HCT116 (cell line): ENCODE data around the gene PDE4B. TPM values are rescaled to one million over a fixed set of nuclear protein-coding genes. Genes with fewer than 3 reads are reported as not detected.

Source experiments
- ATAC-seq: fragments of 200-7000 bp; cut with Tn5 transposase; 2 replicates; pipeline ENCODE4 v1.9.1; 2020; ENCODE audit warnings: mild to moderate bottlenecking, moderate library complexity
- BruUV-seq: library from RNA; stranded (reverse); fragments of 400-500 nt; replicated peaks from 2 replicates; lab custom pipeline; 2021; lab: Mats Ljungman, UMichigan
- CTCF ChIA-PET: fragments of 300-600 bp; sonication (Branson Sonifier 250); formaldehyde crosslinking; loops from one replicate; lab custom pipeline; 2021; ENCODE audit warnings: antibody characterized with exemption; lab: Charles Lee
- POLR2A ChIA-PET: fragments of 300-600, 350-600 bp; sonication (Branson Sonifier 250); formaldehyde crosslinking; loops from one replicate; lab custom pipeline; 2021; ENCODE audit warnings: antibody characterized with exemption; lab: Charles Lee
- RAD21 ChIA-PET, 2 experiments: fragments of 300-600 bp; sonication (Branson Sonifier 250); formaldehyde crosslinking; loops; one replicate each; lab custom pipeline; 2023; ENCODE audit warnings: low total read pairs in 2 of 2; ENCODE audit not compliant: uncharacterized antibody in 2 of 2, unreplicated experiment in 2 of 2, low non-redundant PET in 1 of 2; lab: Charles Lee
- DNase-seq: peaks from one replicate; pipeline ENCODE4 v3.0.0-alpha.2; 2010; ENCODE audit warnings: low read depth, low spot score
- H2AFZ ChIP-seq: fragments of 200-600 bp; shearing (Covaris generic), sonication (generic); 2 replicates; pipeline ENCODE4 v1.6.1; 2017; ENCODE audit warnings: low read depth, mixed run types, mixed read lengths, antibody characterized with exemption, low read length; ENCODE audit not compliant: poor library complexity, severe bottlenecking
- H3K27ac ChIP-seq: 2 replicates; pipeline ENCODE4 v1.5.1; 2012; ENCODE audit warnings: low read depth, low read length
- H3K27me3 ChIP-seq: fragments of 200-600 bp; sonication (generic); 2 replicates; pipeline ENCODE4 v1.6.1; 2016; ENCODE audit warnings: mixed run types, low read length, mixed read lengths; ENCODE audit not compliant: insufficient read depth
- H3K36me3 ChIP-seq, 2 experiments: fragments of 200-500 bp in 1 of 2; fragments of 200-600 bp in 1 of 2; sonication (Bioruptor generic) in 1 of 2; sonication (generic) in 1 of 2; 2 replicates each; pipeline versions ENCODE4 v1.5.1 to v1.6.1; 2014 to 2016; ENCODE audit warnings: low read length in 2 of 2, inconsistent platforms in 1 of 2, mixed read lengths in 1 of 2, mixed run types in 1 of 2; ENCODE audit not compliant: insufficient read depth in 2 of 2, control insufficient read depth in 1 of 2
- H3K4me1 ChIP-seq, 2 experiments: fragments of 200-600 bp in 1 of 2; sonication (generic) in 1 of 2; 2 replicates each; pipeline versions ENCODE4 v1.5.1 to v1.6.1; 2012 to 2017; ENCODE audit warnings: low read length in 2 of 2, inconsistent platforms in 1 of 2, mild to moderate bottlenecking in 1 of 2, mixed read lengths in 1 of 2, mixed run types in 1 of 2, moderate library complexity in 1 of 2; ENCODE audit not compliant: insufficient read depth in 2 of 2, control insufficient read depth in 1 of 2
- H3K4me2 ChIP-seq: fragments of 200-600 bp; sonication (generic); 2 replicates; pipeline ENCODE4 v1.6.1; 2017; ENCODE audit warnings: mixed run types, low read length, mixed read lengths
- H3K4me3 ChIP-seq, 2 experiments: fragments of 200-600 bp in 1 of 2; sonication (generic) in 1 of 2; replicated peaks in 1 of 2; 2 replicates each; pipeline ENCODE4 v1.5.1; 2011 to 2016; ENCODE audit warnings: low read length in 2 of 2, control low read depth in 1 of 2, low read depth in 1 of 2, mild to moderate bottlenecking in 1 of 2, mixed read lengths in 1 of 2, mixed run types in 1 of 2
- H3K79me2 ChIP-seq: fragments of 200-600 bp; sonication (generic); 2 replicates; pipeline ENCODE4 v1.6.1; 2017; ENCODE audit warnings: mild to moderate bottlenecking, mixed run types, low read length, moderate library complexity, mixed read lengths; ENCODE audit not compliant: insufficient read depth
- H3K9ac ChIP-seq: fragments of 200-600 bp; sonication (generic); 2 replicates; pipeline ENCODE4 v1.6.1; 2016; ENCODE audit warnings: low read length, mixed read lengths
- H3K9me2 ChIP-seq: fragments of 200-600 bp; sonication (generic), shearing (Covaris generic); 2 replicates; pipeline ENCODE4 v1.6.1; 2017; ENCODE audit warnings: mixed run types, mild to moderate bottlenecking, moderate library complexity; ENCODE audit not compliant: insufficient read depth
- H3K9me3 ChIP-seq, 2 experiments: fragments of 200-500 bp in 1 of 2; fragments of 200-600 bp in 1 of 2; sonication (Bioruptor generic) in 1 of 2; sonication (generic) in 1 of 2; 2 replicates each; pipeline ENCODE4 v1.6.1; 2014 to 2017; ENCODE audit warnings: low read length in 2 of 2, mixed read lengths in 2 of 2, inconsistent platforms in 1 of 2, low read depth in 1 of 2, mild to moderate bottlenecking in 1 of 2, mixed run types in 1 of 2, moderate library complexity in 1 of 2; ENCODE audit not compliant: control insufficient read depth in 1 of 2, insufficient read depth in 1 of 2
- H4K20me1 ChIP-seq: fragments of 200-600 bp; sonication (generic), shearing (Covaris generic); 2 replicates; pipeline ENCODE4 v1.6.1; 2017; ENCODE audit warnings: mixed run types, mild to moderate bottlenecking, moderate library complexity; ENCODE audit not compliant: insufficient read depth
- CEBPB ChIP-seq: IDR thresholded peaks from 2 replicates; pipeline ENCODE4 v1.6.1; 2012; ENCODE audit warnings: low read depth
- ELF1 ChIP-seq: IDR thresholded peaks from 2 replicates; pipeline ENCODE4 v1.6.1; 2012; ENCODE audit warnings: low read depth, borderline replicate concordance
- EZH2 ChIP-seq: fragments of 200-600 bp; sonication (generic); IDR thresholded peaks from 2 replicates; pipeline ENCODE4 v1.6.1; 2017; ENCODE audit warnings: antibody characterized with exemption, mixed run types
- FOSL1 ChIP-seq: IDR thresholded peaks from 2 replicates; pipeline ENCODE4 v1.6.1; 2012; ENCODE audit warnings: low read depth
- JUND ChIP-seq: IDR thresholded peaks from 2 replicates; pipeline ENCODE4 v1.6.1; 2012
- MAX ChIP-seq: IDR thresholded peaks from 2 replicates; pipeline ENCODE4 v1.6.1; 2012
- POLR2A ChIP-seq: IDR thresholded peaks from 2 replicates; pipeline ENCODE4 v1.7.0; 2011; ENCODE audit warnings: borderline replicate concordance; ENCODE audit not compliant: insufficient read depth, insufficient read length; ENCODE audit errors: extremely low read depth
- POLR2AphosphoS5 ChIP-seq: IDR thresholded peaks from 2 replicates; pipeline ENCODE4 v1.6.1; 2011; ENCODE audit warnings: mild to moderate bottlenecking, low read depth, low read length, moderate library complexity
- REST ChIP-seq: IDR thresholded peaks from 2 replicates; pipeline ENCODE4 v1.6.1; 2012; ENCODE audit warnings: low read depth
- SIN3A ChIP-seq: IDR thresholded peaks from 2 replicates; pipeline ENCODE4 v1.6.1; 2012; ENCODE audit warnings: low read depth
- SP1 ChIP-seq: IDR thresholded peaks from 2 replicates; pipeline ENCODE4 v1.6.1; 2012; ENCODE audit warnings: low read depth
- SRF ChIP-seq: IDR thresholded peaks from 2 replicates; pipeline ENCODE4 v1.6.1; 2012; ENCODE audit warnings: low read depth
- ZNF274 ChIP-seq: fragments of 200-500 bp; sonication (Bioruptor generic); IDR thresholded peaks from 2 replicates; pipeline ENCODE4 v1.6.1; 2014; ENCODE audit warnings: mild to moderate bottlenecking, low read depth, low read length, inconsistent platforms
- intact Hi-C: fragments of 100-400 bp; cut with micrococcal nuclease; formaldehyde crosslinking; loops from 2 replicates; pipeline ENCODE4 v1.10.0; 2022
- total RNA-seq: library from RNA; stranded (reverse); gene quantifications from one replicate; pipeline ENCODE4 v1.2.1, GENCODE V29; 2021; ENCODE audit not compliant: unreplicated experiment

Gene PDE4B
- total RNA-seq, 1 experiment from 2014 or later, result 76.9 TPM

- CTCF ChIA-PET, result no interaction called here
- Histone ChIP-seq H3K9me3 (no peaks in the 10 kb centered on the region), H3K4me2 (peak overlapping the region; percentile 48), H3K27me3 (no peaks in the 10 kb centered on the region), H3K27ac (peak overlapping the region; percentile 96), H3K79me2 (peaks cover 99% of the 10 kb centered on the region), H4K20me1 (no peaks in the 10 kb centered on the region)
- DNase-seq, result no peak
- ATAC-seq, result peak; percentile 18; the same call in 1 of the 2 replicates
- POLR2A ChIA-PET, result interaction anchor here (1.1 to 1.7 kb wide), 4 partner anchors 10 to 80 kb away, joined by 3 to 10 read pairs (median 3); no protein-coding TSS in a partner anchor
- no TSS peak for BruUV-seq
- TF ChIP-seq EZH2, result no peak
- peak; percentile 62; the same call in 1 of the 2 replicates for TF ChIP-seq SRF
- TF ChIP-seq ZNF274, result no peak
- no peak for TF ChIP-seq ELF1
- peak; percentile 74 for TF ChIP-seq MAX
- peak; percentile 74 for TF ChIP-seq JUND
- peak; percentile 28; the same call in 1 of the 2 replicates for TF ChIP-seq SIN3A
- peak; percentile 80 for TF ChIP-seq SP1
- TF ChIP-seq CEBPB, result peak; percentile 56; the same call in 1 of the 2 replicates
- no peak for TF ChIP-seq POLR2A
- TF ChIP-seq FOSL1, result peak; percentile 86
- TF ChIP-seq REST, result no peak
- TF ChIP-seq POLR2AphosphoS5, result peak; percentile 32; the same call in 1 of the 2 replicates
- TF ChIP-seq, all 23 proteins: peak for 8
- Histone ChIP-seq H3K4me1 (peaks cover 92 to 100% of the 10 kb centered on the region in 2 experiments), H3K9me2 (no peaks in the 10 kb centered on the region), H3K36me3 (no peaks in the 10 kb centered on the region), H3K4me3 (0 out of 4 replicates have a peak overlapping the region, but pooled peaks of 1 of the 2 experiments have one; percentile 3), H3K9ac (peak overlapping the region; percentile 66), H2AFZ (no peak overlapping the region)
- RAD21 ChIA-PET, result no interaction called here
- intact Hi-C loops, result no loop called here
These were observed 553.5 kb downstream of the PDE4B start for GRCh38 chr1:66346057-66346795.
